SK-N-SH treated with all-trans-retinoic acid at 6 μM for 48 hours (cell line): ENCODE measurements around the gene AXIN2.

Experiments
- ATAC-seq: fragments of 200-7000 bp; cut with Tn5 transposase; 3 replicates; pipeline ENCODE4 v1.9.1; 2020; ENCODE audit warnings: mild to moderate bottlenecking, moderate library complexity
- ARNTL ChIP-seq: fragments of 450-650 bp; formaldehyde crosslinking; IDR thresholded peaks from 2 replicates; pipeline ENCODE4 v1.5.0; 2020; ENCODE audit warnings: low read depth, mild to moderate bottlenecking, moderate library complexity, borderline replicate concordance
- ESRRG ChIP-seq: fragments of 250-450 bp; sonication (Bioruptor Pico); IDR thresholded peaks from 2 replicates; pipeline ENCODE4 v1.6.1; 2021; ENCODE audit warnings: mild to moderate bottlenecking
- GLIS3 ChIP-seq: fragments of 250-450 bp; sonication (Bioruptor Pico); IDR thresholded peaks from 2 replicates; pipeline ENCODE4 v1.5.0; 2020; ENCODE audit warnings: mild to moderate bottlenecking, moderate library complexity
- OSR1 ChIP-seq: fragments of 250-450 bp; sonication (Bioruptor Pico); IDR thresholded peaks from 2 replicates; pipeline ENCODE4 v1.8.0; 2022; ENCODE audit warnings: moderate library complexity, mild to moderate bottlenecking, inconsistent platforms
- PPARA ChIP-seq: fragments of 250-450 bp; sonication (Bioruptor Pico); IDR thresholded peaks from 2 replicates; pipeline ENCODE4 v1.5.0; 2020; ENCODE audit warnings: mild to moderate bottlenecking, borderline replicate concordance
- RARB ChIP-seq: fragments of 250-450 bp; sonication (Bioruptor Pico); IDR thresholded peaks from 2 replicates; pipeline ENCODE4 v1.8.0; 2021; ENCODE audit warnings: mild to moderate bottlenecking, moderate library complexity
- SNAI2 ChIP-seq: fragments of 250-450 bp; sonication (Bioruptor Pico); IDR thresholded peaks from 2 replicates; pipeline ENCODE4 v1.5.0; 2020; ENCODE audit warnings: mild to moderate bottlenecking, moderate library complexity
- TCF4 ChIP-seq: fragments of 250-450 bp; sonication (Bioruptor Pico); IDR thresholded peaks from 2 replicates; pipeline ENCODE4 v1.8.0; 2021; ENCODE audit warnings: mild to moderate bottlenecking, moderate library complexity, borderline replicate concordance
- ZC3H10 ChIP-seq: fragments of 250-450 bp; sonication (Bioruptor Pico); IDR thresholded peaks from 2 replicates; pipeline ENCODE4 v1.5.1; 2021; ENCODE audit warnings: mild to moderate bottlenecking, moderate library complexity
- ZFP3 ChIP-seq: fragments of 250-450 bp; sonication (Bioruptor Pico); IDR thresholded peaks from 2 replicates; pipeline ENCODE4 v1.5.0; 2020; ENCODE audit warnings: mild to moderate bottlenecking, moderate library complexity
- ZFP30 ChIP-seq: fragments of 450-650 bp; formaldehyde crosslinking; IDR thresholded peaks from 2 replicates; pipeline ENCODE4 v1.5.0; 2022; ENCODE audit warnings: mild to moderate bottlenecking, moderate library complexity
- ZNF8 ChIP-seq: fragments of 450-650 bp; formaldehyde crosslinking; IDR thresholded peaks from 2 replicates; pipeline ENCODE4 v1.5.0; 2020; ENCODE audit warnings: mild to moderate bottlenecking, moderate library complexity
- TF ChIP-seq, protein P1 (sequence below): fragments of 250-450 bp; sonication (Bioruptor Pico); IDR thresholded peaks from 2 replicates; pipeline ENCODE4 v1.8.0; 2021; ENCODE audit warnings: low read depth, mild to moderate bottlenecking, moderate library complexity, borderline replicate concordance
- TF ChIP-seq, protein P2 (sequence below): fragments of 250-450 bp; sonication (Bioruptor Pico); IDR thresholded peaks from 2 replicates; pipeline ENCODE4 v1.5.1; 2021; ENCODE audit warnings: mild to moderate bottlenecking, moderate library complexity
- TF ChIP-seq, protein P3 (sequence below): fragments of 250-450 bp; sonication (Bioruptor Pico); IDR thresholded peaks from 2 replicates; pipeline ENCODE4 v1.8.0; 2020; ENCODE audit warnings: mild to moderate bottlenecking, moderate library complexity, borderline replicate concordance

The AXIN2 gene

GRCh38 chr17:65535777-65536572 lies 25.5 kb downstream of the AXIN2 start (continued):
- TF ChIP-seq, protein P1, sequence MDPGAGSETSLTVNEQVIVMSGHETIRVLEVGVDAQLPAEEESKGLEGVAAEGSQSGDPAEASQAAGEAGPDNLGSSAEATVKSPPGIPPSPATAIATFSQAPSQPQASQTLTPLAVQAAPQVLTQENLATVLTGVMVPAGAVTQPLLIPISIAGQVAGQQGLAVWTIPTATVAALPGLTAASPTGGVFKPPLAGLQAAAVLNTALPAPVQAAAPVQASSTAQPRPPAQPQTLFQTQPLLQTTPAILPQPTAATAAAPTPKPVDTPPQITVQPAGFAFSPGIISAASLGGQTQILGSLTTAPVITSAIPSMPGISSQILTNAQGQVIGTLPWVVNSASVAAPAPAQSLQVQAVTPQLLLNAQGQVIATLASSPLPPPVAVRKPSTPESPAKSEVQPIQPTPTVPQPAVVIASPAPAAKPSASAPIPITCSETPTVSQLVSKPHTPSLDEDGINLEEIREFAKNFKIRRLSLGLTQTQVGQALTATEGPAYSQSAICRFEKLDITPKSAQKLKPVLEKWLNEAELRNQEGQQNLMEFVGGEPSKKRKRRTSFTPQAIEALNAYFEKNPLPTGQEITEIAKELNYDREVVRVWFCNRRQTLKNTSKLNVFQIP: no peak
- TF ChIP-seq ESRRG (CRISPR knock-in tag): no peak
- TF ChIP-seq ZC3H10: no peak
- no peak for TF ChIP-seq ARNTL (CRISPR knock-in tag)
- TF ChIP-seq ZFP3: no peak
- TF ChIP-seq, protein P2, sequence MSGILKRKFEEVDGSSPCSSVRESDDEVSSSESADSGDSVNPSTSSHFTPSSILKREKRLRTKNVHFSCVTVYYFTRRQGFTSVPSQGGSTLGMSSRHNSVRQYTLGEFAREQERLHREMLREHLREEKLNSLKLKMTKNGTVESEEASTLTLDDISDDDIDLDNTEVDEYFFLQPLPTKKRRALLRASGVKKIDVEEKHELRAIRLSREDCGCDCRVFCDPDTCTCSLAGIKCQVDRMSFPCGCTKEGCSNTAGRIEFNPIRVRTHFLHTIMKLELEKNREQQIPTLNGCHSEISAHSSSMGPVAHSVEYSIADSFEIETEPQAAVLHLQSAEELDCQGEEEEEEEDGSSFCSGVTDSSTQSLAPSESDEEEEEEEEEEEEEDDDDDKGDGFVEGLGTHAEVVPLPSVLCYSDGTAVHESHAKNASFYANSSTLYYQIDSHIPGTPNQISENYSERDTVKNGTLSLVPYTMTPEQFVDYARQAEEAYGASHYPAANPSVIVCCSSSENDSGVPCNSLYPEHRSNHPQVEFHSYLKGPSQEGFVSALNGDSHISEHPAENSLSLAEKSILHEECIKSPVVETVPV (CRISPR knock-in tag): no peak

DNA sequence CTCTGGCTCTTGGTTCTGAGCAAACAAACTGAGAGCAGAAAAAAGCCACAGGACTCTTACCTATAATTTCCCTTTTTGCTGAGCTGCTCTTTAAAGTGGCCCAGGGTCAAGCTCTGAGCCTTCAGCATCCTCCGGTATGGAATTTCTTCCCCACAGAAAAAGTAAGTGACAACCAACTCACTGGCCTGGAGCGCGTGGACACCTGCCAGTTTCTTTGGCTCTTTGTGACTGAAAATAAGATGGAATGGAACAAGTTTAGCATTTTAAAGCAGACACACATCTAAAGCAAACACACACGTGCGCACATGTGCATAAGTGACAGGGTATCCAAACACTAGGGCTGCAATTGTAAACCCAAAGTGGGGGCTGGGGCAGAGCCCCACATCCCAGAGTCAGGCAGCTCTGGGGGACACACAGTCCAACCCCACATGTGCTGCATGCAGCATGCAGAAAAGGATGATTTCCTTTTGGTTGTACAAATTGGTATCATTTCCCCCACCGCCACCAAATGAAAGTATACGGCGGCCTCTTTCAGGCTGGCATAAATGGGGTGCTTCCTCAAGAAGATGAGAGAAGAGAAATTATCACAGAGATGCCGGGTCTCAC lies 27.5 kb downstream of the AXIN2 start:
- TF ChIP-seq GLIS3 (no peak), ESRRG (CRISPR knock-in tag) (no peak), ZFP30 (CRISPR knock-in tag) (no peak), ZNF8 (no peak), RARB (CRISPR knock-in tag) (no peak), ZC3H10 (no peak)
- TF ChIP-seq, protein P1: no peak
- TF ChIP-seq, protein P3, sequence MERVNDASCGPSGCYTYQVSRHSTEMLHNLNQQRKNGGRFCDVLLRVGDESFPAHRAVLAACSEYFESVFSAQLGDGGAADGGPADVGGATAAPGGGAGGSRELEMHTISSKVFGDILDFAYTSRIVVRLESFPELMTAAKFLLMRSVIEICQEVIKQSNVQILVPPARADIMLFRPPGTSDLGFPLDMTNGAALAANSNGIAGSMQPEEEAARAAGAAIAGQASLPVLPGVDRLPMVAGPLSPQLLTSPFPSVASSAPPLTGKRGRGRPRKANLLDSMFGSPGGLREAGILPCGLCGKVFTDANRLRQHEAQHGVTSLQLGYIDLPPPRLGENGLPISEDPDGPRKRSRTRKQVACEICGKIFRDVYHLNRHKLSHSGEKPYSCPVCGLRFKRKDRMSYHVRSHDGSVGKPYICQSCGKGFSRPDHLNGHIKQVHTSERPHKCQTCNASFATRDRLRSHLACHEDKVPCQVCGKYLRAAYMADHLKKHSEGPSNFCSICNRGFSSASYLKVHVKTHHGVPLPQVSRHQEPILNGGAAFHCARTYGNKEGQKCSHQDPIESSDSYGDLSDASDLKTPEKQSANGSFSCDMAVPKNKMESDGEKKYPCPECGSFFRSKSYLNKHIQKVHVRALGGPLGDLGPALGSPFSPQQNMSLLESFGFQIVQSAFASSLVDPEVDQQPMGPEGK (CRISPR knock-in tag): no peak
- no peak for ATAC-seq

DNA sequence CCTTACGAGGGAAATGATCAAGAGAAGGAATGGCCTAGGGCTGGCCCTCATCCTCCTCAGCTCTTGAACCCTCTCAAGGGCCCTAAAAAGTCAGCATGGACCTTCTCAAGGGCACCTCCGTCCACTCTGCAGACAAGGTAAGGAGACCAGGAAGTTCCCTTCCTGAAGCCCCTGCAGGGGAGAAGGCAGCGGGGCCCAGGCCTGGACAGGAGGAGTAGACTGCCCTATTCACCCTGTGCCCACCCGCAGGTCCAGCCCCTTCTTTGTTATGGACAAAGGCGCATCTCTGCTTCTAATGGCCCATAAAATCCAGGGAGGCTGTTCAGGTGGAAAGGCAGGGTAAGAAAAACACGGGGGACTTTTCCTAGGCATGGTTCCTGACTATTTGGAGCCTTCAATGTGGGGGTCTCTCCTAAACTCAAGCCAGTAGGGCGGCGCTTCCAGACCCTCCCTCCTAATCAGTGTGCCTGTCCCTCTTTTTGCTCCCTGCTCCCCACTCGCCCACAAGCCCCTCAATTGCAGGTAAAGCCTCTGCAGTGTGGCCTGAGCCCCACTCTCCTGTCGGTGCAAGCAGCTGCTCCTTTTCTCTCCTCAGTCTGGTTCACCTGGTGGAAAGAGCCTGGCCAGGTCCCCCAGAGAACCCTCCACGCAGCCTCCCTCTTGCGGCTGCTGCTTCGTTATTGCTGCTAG lies 28.2 kb downstream of the AXIN2 start:
- TF ChIP-seq TCF4 (CRISPR knock-in tag): no peak
- TF ChIP-seq, protein P2 (CRISPR knock-in tag): no peak
- TF ChIP-seq GLIS3: no peak
- TF ChIP-seq SNAI2 (CRISPR knock-in tag): no peak

DNA sequence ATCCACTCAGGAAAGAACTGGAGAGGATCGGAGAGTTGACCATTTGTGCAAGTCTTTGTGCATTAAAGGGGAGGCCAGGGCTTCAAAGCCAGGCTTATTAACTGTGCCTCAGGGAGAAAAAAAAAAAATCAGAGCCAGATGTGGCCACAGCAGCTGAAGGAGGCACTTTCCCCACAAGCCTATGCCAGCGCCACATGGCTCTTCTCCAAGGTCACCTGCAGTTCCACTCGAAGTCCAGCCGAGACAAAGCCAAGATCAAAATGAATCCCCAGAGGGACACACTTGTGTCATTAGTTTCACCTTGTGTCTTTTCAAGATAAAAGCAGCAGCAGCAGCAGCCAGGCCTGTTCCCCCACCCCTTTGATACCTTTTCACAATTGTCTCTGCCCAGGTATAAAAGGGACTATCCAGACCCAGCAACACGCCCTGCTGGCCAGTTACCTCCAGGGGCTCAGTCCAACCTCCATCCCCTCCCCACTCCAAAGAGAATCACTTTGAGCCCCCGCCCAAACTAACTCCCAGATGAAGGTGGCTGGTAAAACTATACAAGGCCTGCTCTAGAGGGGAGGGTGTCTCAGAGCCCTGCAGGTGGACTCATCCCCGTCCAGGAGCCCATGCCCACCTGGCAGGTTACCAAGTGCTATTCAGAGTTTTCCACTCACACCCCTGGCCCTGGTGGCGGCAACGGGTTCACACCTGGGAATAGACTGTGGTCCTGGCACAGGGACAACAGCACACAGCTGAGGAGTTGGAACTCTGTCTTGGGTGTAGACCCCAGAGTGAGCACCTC lies 29.2 kb downstream of the AXIN2 start:
- TF ChIP-seq TCF4 (CRISPR knock-in tag) (peak; percentile 68; the same call in 1 of the 2 replicates), OSR1 (CRISPR knock-in tag) (no peak), ESRRG (CRISPR knock-in tag) (no peak), ZFP3 (no peak), PPARA (no peak), ZNF8 (0 out of 2 replicates have a peak, but pooled peaks have one; percentile 32)
- ATAC-seq: no peak; the same call in 2 of the 3 replicates

More for the DNA sequence above, 28.2 kb downstream of the AXIN2 start:
- ATAC-seq: no peak
